HepG2 (cell line): ENCODE measurements around the gene GGT7. TPM values are rescaled to one million over a fixed set of nuclear protein-coding genes. Genes with fewer than 3 reads are reported as not detected.

ENCODE experiments used
- CEBPG ChIP-seq: IDR thresholded peaks from 2 replicates; pipeline ENCODE4 v1.6.1; 2016
- CHD4 ChIP-seq: fragments of 200-600 bp; sonication (generic); IDR thresholded peaks from 2 replicates; pipeline ENCODE4 v1.7.0; 2017; ENCODE audit warnings: mild to moderate bottlenecking, low read length, borderline replicate concordance
- DMTF1 ChIP-seq: sonication (generic); formaldehyde crosslinking; IDR thresholded peaks from 2 replicates; pipeline ENCODE4 v1.4.0; 2020; ENCODE audit warnings: mild to moderate bottlenecking, missing genetic modification reagents
- EHMT2 ChIP-seq: fragments of 200-600 bp; sonication (generic); IDR thresholded peaks from 2 replicates; pipeline ENCODE4 v1.7.0; 2017; ENCODE audit warnings: antibody characterized with exemption, low read depth, low read length, borderline replicate concordance
- GATA4 ChIP-seq: sonication (generic); IDR thresholded peaks from 2 replicates; pipeline ENCODE4 v1.6.1; 2016; ENCODE audit warnings: antibody characterized with exemption, low read depth, borderline replicate concordance
- IKZF1 ChIP-seq: fragments of 450-650 bp; IDR thresholded peaks from 2 replicates; pipeline ENCODE4 v1.7.1; 2016
- KDM4B ChIP-seq: sonication (generic); formaldehyde crosslinking; IDR thresholded peaks from 2 replicates; pipeline ENCODE4 v1.4.0; 2020; ENCODE audit warnings: missing genetic modification reagents
- NFAT5 ChIP-seq: sonication (generic); formaldehyde crosslinking; IDR thresholded peaks from 2 replicates; pipeline ENCODE4 v1.4.0; 2020; ENCODE audit warnings: missing genetic modification reagents
- SMAD1 ChIP-seq: sonication (generic); formaldehyde crosslinking; IDR thresholded peaks from 2 replicates; pipeline ENCODE4 v1.4.0; 2020; ENCODE audit warnings: missing genetic modification reagents, low read depth, mild to moderate bottlenecking, borderline replicate concordance
- SNAI1 ChIP-seq: sonication (generic); formaldehyde crosslinking; IDR thresholded peaks from 2 replicates; pipeline ENCODE4 v1.5.0; 2020; ENCODE audit warnings: mild to moderate bottlenecking, missing genetic modification reagents, borderline replicate concordance
- ZNF431 ChIP-seq: sonication (generic); formaldehyde crosslinking; IDR thresholded peaks from 2 replicates; pipeline ENCODE4 v1.9.0; 2022; ENCODE audit warnings: missing genetic modification reagents, low read depth, mild to moderate bottlenecking, borderline replicate concordance
- ZNF44 ChIP-seq: sonication (generic); formaldehyde crosslinking; IDR thresholded peaks from 2 replicates; pipeline ENCODE4 v1.5.1; 2020; ENCODE audit warnings: mild to moderate bottlenecking, missing genetic modification reagents
- ZNF552 ChIP-seq: sonication (generic); formaldehyde crosslinking; IDR thresholded peaks from 2 replicates; pipeline ENCODE4 v1.9.0; 2022; ENCODE audit warnings: missing genetic modification reagents, mild to moderate bottlenecking, borderline replicate concordance
- ZNF574 ChIP-seq: sonication (generic); formaldehyde crosslinking; IDR thresholded peaks from 2 replicates; pipeline ENCODE4 v1.4.0; 2020; ENCODE audit warnings: missing genetic modification reagents
- ZNF577 ChIP-seq: sonication (generic); formaldehyde crosslinking; IDR thresholded peaks from 2 replicates; pipeline ENCODE4 v1.4.0; 2020; ENCODE audit warnings: mild to moderate bottlenecking, low read depth, missing genetic modification reagents, borderline replicate concordance
- ZNF878 ChIP-seq: sonication (generic); formaldehyde crosslinking; IDR thresholded peaks from 2 replicates; pipeline ENCODE4 v1.8.1; 2023; ENCODE audit warnings: mild to moderate bottlenecking, missing genetic modification reagents, moderate library complexity
- polyA plus RNA-seq, 8 experiments: library from polyadenylated mRNA; depleted of rRNA in 3 of 8; stranded (reverse) in 7 of 8; unstranded in 1 of 8; fragments of >200 nt; fragmentation: Illumina TruSeq in 4 of 8; extraction: Trizol in 4 of 8; gene quantifications; 2 replicates each; pipeline versions ENCODE4 v1.2.1 to v1.2.3, GENCODE V29; 2011 to 2016; ENCODE audit warnings: low read depth in 4 of 8, missing spikeins in 1 of 8, mixed read lengths in 1 of 8; ENCODE audit not compliant: insufficient read depth in 1 of 8
- total RNA-seq, 5 experiments: library from RNA; depleted of rRNA; stranded (reverse); fragments of >200 nt; fragmentation: Illumina TruSeq; extraction: Trizol; gene quantifications; 2 replicates each; pipeline ENCODE4 v1.2.3, GENCODE V29; 2016; ENCODE audit warnings: low read depth in 1 of 5

The GGT7 gene
- total and polyA plus RNA-seq, 2 of the 13 experiments (the other 11 are each of a cell fraction or from before 2014, with no cell fraction given): 6.6 to 23.0 TPM

- TF ChIP-seq NFAT5 (CRISPR knock-in tag): no peak; the same call in 1 of the 2 replicates
- TF ChIP-seq ZNF878 (CRISPR knock-in tag): no peak
- TF ChIP-seq ZNF431: peak; percentile 61; the same call in 1 of the 2 replicates
- TF ChIP-seq SNAI1: no peak
- no peak for TF ChIP-seq ZNF577 (CRISPR knock-in tag)
- TF ChIP-seq EHMT2: no peak
- peak; percentile 81; the same call in 1 of the 2 replicates for TF ChIP-seq ZNF552 (CRISPR knock-in tag)
- TF ChIP-seq CHD4: no peak
- no peak for TF ChIP-seq GATA4
- no peak for TF ChIP-seq IKZF1
- peak; percentile 49 for TF ChIP-seq KDM4B (CRISPR knock-in tag)
- no peak for TF ChIP-seq CEBPG (CRISPR knock-in tag)
- no peak for TF ChIP-seq DMTF1 (CRISPR knock-in tag)
- 0 out of 2 replicates have a peak, but pooled peaks have one; percentile 69 for TF ChIP-seq ZNF44 (CRISPR knock-in tag)
- TF ChIP-seq ZNF574: peak; percentile 53; the same call in 1 of the 2 replicates
- TF ChIP-seq SMAD1 (CRISPR knock-in tag): no peak
Measured at GRCh38 chr20:34824806-34825529, 47.7 kb downstream of the GGT7 start (continued).
